ENCODE results near the gene SMARCA1.

The SMARCA1 gene

DNA sequence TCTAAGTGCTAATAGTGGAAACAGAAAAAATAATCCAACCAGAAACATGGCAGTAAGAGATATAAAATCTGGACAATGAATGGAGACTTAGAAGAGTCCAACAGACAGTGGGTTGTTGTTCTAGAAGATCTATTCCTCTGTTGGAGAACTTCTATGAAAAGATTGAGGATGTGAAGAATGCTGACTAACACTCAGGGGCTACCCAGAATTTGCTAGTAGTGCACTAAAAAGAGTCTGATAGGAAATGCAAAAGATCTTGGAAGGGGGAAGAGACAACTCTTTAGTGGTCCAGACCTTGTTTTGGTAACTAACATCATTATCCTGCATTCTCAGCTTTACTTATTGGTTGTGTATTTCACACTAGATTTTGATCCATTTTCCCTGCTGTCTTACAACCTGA lies 77.9 kb downstream of the SMARCA1 start:
- DNase-seq, result no peak

DNA sequence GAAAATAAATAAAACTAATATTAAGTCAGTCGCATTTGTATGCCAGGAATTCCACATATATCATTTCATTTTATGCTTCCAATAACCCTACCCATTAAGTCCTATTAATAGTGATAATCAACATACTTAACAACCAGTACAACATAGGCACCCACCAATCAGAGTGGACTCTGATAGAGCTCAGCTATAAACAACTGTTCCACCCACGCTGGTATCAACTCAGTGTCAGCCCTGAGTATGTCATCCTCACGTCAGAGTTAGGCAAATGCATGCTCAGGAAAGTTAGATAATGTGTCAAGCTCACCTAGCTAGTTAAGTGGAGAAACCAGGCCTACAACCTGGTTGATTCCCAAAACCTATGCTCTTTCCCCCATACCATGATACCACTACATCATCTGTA lies 89.3 kb downstream of the SMARCA1 start:
- DNase-seq, result no peak

DNA sequence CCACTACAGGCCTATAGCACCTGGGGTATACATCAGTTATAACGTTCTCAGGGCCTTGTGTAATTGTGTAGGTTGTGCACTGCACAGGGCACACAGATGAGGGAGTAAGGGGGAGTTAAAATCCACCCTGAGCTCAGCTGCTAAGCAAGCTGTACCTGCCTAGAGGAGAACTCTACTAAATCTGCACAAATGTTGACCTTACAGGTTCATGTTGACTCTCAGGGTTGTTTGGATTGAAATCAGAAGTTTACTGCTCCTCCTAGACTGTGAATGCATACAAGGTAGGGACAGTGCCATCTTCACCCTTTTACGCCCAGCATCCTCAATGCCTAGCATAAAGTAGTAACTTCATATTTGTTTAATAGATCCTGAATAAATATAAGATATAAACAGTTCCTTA lies 89.8 kb downstream of the SMARCA1 start:
- no peak for DNase-seq

DNA sequence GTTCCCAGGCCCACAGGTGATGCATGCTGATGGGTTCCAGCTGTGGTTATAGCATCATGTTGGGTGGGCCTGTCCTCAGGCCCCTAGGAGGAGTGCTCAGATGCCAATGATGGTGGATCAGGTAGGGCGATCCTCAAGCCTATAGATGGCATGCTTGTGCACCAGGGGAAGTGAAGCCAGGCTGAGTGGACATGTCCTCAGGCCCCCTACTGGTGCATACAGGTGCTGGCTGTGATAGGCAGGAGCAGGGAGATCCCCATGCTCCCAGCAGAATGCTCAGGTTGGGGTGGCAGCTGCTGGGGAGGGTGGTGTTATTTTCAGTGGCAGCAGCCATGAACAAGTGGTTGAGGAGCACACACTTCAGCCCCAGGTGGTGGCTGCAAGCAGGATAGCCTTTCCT lies 96.0 kb downstream of the SMARCA1 start:
- DNase-seq, result no peak

DNA sequence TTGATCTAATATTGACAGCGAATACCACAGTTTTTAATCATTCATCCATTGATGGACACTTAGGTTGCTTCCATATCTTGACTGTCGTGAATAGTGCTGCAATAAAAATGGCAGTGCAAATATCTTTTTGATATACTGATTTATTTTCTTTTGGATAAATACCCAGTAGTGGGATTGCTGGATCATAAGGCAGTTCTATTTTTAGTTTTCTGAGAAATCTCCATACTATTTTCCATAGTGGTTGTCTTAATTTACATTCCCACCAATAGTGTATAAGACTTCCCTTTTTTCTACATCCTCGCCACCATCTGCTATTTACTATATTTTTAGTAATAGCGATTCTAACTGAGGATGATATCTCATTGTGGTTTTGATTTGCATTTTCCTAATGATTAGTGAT lies 100.1 kb downstream of the SMARCA1 start:
- DNase-seq, result no peak

DNA sequence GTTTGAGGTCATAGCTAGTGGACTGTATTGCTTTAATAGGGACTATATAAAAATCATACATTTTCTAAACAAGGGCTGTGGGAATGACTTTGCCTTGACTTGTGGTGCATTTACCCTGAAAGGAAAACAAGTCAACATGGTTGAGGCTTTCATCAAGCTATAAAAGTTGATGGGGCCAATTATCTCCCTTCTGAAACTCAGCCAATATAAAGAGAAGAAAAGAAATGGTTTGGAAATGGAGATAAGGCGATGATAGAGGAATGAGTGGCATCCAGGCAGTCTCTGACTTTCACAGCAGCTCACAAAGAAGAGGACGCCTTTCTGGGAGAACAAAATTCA lies 118.7 kb downstream of the SMARCA1 start:
- no peak for DNase-seq

DNA sequence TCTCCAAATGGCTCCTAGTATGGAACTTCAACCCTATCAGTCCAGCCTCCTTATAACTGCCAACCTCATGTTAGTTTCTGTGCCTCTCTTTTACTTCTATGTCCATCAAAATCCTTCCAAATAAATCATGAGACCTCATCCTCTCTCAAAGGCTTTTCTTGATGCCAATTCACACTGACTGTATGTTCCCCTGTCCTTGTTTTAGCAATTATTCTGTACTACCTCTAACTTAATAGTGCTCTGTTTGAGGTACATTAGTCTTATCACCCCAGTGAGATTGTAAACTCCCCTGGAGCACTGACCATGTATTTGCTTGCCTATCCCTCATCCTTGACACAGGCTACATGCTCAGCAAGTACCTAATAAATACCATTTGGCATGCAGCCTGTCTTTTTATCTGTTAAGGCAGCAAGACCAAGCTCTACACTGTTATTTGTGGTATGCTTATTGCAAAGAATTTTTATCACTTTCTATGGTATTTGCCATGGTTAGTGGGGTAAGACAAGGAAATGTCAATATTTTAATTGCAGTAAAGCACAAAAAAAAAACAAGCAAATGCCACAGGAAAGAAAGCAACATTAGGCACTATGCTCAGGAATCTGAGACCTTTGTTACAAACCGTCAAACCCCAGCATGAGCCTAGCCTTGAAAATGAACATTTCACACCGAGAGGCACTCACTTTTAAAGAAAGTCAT lies 119.2 kb downstream of the SMARCA1 start:
- DNase-seq, result no peak
